HG03103 (cell line): ENCODE measurements around the gene RDH11.
"Not testable (repeated sequence)": the region's sequence is repeated elsewhere in the genome, so short reads cannot be mapped to it uniquely, and the experiment has no call there.

ENCODE experiments used
- ATAC-seq: cut with Tn5 transposase; IDR thresholded peaks from one replicate; pipeline ENCODE4 v1.9.1; 2021; ENCODE audit warnings: low read depth; ENCODE audit not compliant: unreplicated experiment

RDH11 gene, protein sequence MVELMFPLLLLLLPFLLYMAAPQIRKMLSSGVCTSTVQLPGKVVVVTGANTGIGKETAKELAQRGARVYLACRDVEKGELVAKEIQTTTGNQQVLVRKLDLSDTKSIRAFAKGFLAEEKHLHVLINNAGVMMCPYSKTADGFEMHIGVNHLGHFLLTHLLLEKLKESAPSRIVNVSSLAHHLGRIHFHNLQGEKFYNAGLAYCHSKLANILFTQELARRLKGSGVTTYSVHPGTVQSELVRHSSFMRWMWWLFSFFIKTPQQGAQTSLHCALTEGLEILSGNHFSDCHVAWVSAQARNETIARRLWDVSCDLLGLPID

DNA sequence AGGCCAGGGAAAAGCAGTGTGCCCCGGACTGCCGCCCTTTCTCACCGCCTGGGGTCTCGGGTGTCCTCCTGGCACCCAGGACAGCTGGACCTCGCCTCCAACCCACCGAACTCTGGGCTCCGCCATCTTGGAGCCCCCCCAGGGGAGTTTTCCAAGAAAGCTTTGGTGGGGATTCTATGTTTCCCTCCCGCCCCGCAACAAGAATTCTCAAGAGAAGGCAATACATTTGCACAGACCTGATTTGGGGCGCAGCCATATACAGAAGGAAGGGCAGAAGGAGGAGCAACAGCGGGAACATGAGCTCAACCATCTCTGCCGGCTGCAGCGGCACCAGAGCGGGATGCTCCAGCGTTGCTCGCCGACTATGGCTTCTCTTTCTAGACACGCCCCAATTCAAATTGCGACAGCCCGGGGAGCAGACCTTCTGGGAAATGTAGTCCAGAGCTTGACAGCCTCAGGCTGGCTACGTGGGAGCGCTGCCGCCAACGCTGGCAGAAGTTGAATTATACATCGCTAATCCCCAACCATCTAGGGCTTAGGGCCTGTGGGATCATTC, at the start of gene RDH11:
Gene RDH11 (minus strand): TSS at position 371 of the 556 bp plus-strand sequence. CDS start 61 bp downstream, at position 310.
- peak; percentile 83 for ATAC-seq

DNA sequence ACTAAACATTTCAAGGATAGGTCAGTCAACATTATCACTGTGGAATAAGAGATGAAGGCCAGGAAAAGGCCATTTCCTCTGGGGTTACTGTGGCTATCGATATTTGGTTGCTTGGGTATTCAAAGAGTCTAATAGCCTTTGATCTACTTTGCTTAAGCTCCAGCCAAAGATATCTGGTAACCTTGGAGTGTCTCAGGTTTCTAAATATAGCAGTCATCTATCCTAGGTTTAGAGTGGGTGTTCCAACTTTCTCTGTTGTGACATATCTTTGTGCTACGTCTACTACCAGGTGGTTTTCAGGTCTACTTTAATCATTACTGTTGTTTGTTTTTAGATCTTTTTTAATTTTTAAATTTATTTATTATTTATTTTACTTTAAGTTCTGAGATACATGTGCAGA, 48.5 kb upstream of the RDH11 start:
- ATAC-seq: no peak

DNA sequence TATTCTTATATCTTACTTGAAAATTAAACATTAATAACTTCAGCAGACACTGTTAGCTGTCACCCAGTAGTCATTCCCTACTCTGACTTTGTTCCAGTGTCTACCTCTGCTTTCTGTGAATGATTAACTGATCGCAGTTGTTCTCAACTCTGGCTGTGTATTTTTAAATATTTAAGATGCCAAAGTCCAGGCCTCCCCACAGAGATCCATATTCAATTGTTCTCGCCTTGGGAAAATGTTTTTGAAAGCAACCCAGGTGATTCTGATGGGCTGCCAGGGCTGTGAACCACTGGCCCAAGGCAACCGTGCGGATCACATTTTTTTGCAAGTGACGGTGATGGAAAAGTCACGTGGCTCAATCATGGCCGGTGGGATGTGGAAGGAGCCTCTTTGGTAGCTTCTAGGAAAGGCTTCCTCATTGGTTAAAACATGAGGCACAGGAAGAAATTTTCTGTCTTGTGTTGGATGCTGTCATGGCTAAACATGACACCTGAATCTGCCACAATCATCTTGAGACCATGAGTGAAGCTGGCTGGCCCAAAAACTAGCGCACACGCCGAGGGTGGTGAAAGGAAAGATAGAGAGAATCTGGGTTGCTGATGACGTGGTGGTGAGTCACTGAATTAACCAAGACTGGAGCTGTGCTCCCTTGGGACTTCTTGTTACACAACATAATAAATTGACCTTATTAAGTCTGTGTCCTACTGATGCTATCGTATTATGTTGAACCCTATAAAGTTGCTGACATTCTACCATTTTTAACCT, 43.4 kb upstream of the RDH11 start:
- ATAC-seq: no peak

DNA sequence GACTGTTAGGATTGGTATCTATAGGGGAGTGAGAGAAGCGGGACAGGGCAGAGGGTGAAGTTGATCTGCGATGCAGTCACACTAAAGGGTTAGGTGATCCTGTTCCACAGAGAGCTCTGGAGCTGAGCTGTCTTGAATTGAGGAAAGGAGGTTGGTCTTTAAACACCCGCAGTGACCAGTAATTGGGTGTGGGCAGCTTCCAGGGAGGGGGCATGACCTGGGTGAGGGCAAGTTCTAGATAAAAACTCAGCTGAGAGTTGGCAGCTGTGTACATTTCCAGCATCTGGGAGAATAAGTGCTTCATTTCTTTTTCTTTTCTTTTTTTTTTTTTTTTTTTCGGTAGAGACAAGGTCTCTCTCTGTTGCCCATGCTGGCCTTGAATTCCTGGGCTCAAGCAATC, 41.2 kb upstream of the RDH11 start:
- ATAC-seq: no peak

DNA sequence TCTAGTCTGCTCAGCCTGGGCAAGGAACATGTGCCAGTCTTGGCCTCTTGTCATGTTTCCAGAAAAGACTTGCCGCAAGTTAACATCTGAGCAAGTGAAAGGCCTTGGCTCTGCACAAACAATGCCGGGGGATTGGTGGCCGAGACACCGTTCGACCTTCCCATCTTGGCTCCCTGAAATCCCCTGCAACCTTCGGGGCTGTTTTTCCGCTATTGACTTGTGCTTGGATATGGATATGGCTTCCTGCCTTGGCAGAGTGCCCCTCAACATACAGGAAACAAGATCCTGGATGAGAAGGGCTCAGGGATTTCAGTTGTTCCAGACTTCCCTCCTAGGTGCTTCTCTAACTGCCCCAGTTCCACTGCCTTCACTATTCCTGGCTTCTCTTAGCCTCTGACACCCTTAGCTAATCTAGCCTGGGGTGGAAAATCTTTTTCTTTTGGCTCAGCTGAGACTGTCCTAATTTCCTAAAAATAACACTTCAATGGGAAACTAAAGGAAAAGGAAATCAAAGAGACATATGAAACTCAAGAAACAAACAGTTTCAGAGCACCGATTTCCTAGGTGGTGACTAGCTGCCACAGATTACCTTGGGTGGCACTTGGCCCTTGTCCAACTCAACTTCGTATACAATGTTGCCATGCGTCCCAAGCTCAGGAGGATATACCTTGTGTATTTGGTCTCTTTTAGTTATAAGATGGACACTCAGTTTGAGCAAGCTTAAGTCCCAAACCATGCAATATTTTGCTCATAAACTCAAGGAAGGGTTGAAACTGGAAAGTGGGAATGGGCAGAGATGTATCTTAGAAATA, 40.0 kb upstream of the RDH11 start:
- no peak for ATAC-seq

DNA sequence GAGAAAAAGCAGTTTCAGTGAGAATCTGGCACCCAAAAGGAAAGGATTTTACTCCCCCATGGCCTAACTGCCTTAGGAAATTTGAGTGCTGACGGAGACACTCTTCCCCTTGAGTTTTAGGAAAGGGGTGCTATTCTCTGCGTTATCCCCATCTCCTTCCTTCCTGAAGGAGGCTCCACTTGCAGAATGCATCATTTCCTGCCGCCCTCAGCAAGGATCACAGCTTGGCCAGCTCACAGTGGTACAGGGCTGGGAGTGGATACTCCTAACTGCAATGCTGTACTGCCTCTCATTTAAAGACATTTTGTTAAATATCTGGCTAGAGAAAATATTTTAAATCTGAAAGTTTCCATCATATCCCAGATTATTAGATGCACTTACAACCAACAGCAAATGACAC, 39.1 kb upstream of the RDH11 start:
- no peak for ATAC-seq

DNA sequence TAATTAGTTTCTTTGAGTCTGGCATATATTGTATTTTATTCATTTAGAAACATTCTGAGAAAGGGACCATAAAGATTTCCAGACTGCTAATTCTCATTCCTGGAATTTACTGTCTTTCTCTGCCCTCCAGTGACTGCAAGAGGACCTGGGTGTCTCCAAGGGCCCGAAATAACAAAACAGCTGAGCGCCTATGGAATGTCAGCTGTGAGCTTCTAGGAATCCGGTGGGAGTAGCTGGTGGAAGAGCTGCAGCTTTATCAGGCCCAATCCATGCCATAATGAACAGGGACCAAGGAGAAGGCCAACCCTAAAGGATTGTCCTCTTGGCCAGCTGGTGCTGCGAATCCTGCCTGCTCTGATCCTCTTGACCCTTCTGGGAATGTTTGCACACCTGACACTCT, 38.1 kb upstream of the RDH11 start:
- ATAC-seq: no peak

DNA sequence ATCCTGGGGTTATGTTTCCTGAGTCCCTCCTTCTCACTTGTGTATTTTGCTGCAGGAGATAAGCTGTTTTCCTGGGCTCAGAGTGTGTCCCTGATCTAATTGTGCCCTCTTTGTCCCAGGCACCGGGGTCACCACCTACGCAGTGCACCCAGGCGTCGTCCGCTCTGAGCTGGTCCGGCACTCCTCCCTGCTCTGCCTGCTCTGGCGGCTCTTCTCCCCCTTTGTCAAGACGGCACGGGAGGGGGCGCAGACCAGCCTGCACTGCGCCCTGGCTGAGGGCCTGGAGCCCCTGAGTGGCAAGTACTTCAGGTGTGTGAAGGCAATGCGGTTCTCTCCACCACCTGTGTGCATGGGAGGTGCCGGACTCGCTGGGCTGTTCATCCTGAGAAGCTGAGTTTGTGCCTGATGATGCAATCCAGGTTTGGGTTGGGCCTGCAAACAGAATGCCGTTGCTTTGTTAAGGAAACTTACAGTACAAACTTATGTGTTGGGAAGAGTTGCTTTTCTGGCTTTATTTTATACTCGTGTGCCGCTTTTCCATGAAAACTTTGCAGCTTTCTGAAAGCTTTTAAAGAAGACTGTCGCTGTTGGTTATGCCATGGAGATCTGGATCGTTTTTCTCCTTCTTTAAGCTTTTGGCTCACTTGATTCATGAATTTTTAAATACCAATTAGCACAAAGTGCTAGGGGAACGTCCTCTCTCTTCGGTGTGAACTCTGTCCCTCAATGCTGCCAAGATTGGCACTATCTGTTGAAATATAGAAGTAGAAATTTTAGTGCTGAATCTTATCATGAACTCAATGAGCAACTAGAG, 33.7 kb upstream of the RDH11 start:
- no peak for ATAC-seq

DNA sequence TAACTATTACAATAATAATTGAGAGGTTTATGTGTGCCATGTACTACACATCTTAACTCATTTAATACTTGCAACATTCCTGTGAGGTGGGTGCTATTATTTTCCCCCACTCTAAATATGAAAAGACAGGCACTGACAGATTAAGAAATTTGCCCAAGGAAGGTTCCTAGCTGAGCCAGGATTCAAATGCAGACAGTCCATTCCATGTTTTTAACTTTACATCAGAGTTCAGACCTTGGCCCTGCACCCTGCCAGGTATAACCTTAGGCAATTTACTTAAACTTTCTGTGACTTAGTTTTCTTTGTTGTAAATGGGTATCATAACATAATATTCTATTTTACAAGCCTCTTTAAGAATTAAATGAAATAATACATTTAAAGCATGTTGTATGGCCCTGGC, 32.7 kb upstream of the RDH11 start:
- no peak for ATAC-seq

DNA sequence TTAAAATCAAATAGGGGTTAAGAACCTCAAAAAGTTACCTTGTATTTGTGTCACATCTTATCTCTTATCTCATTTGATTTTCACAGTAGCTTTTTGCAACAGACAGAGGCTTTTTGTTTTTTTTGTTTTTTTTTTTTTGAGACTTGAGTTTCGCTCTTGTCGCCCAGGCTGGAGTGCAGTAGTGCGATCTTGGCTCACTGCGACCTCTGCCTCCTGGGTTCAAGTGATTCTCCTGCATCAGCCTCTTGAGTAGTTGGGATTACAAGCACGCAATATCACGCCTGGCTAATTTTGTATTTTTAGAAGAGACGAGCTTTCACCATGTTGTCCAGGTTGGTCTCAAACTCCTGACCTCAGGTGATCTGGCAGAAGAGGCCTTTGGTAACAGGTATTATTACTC, 31.8 kb upstream of the RDH11 start:
- ATAC-seq: no peak

DNA sequence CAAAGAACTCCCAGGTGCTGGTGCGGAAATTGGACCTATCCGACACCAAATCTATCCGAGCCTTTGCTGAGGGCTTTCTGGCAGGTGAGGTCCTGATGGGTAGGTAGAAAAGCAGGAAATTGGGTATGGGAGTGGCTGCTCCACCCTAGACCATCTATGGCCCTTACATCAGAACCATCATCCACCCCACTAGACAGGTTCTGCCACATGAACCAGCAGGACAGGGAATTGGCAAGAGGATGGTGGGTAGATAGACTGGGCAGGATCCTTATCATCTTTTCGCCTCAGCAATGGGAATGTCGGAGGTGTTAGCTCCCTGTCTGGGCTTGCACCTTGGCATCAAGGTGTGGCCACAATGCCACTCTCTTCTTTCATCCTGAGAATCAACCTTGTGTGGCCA, 29.6 kb upstream of the RDH11 start:
- ATAC-seq: no peak

DNA sequence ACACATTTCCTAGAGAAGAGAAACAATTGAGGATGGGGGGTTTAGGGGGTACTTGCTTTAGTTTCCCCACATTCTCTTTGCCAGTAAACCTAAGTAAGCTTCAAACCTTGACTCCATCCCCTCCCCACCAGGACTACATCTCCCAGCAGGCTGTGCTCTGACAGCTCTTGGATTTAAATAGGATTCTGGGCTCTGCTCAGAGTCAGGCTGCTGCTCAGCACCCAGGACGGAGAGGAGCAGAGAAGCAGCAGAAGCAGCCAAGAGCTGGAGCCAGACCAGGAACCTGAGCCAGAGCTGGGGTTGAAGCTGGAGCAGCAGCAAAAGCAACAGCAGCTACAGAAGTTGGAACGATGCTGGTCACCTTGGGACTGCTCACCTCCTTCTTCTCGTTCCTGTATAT, 26.7 kb upstream of the RDH11 start:
- no peak for ATAC-seq

DNA sequence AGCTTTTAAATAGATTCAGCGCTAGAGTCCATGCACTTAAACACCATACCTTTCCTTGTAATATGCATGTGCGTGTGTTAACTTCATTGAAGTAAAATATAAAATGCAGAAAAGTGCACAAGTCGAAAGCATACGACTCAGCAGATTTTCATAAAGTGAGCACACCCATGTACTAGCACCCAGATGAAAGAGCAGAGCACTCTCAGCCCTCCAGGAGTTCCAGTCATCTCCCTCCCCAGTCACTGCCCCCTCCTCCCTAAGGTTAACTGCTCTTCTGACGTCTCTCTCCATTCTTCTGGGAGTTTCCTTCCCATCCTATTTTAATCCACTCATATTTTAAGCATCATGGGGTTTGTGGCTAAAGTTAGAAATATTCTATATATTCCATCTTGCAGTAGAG, 26.3 kb upstream of the RDH11 start:
- no peak for ATAC-seq

DNA sequence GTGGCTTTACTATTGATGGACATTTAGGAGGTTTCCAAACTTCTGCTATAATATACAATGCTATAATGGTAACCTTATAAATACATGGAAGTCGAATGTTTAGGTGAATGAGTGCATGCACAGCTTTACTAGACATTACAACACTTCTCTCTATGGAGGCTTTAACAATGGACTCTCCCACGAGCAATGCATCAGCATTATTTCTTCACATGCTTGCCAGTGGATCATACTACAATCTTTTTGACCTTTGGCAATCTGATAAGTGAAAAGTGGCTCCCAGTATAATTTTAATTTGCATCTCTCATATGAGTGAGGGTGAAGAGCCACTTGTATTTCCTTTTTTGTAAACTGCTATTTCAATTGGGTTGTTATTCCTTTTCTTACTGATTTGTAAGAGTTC, 24.3 kb upstream of the RDH11 start:
- no peak for ATAC-seq

DNA sequence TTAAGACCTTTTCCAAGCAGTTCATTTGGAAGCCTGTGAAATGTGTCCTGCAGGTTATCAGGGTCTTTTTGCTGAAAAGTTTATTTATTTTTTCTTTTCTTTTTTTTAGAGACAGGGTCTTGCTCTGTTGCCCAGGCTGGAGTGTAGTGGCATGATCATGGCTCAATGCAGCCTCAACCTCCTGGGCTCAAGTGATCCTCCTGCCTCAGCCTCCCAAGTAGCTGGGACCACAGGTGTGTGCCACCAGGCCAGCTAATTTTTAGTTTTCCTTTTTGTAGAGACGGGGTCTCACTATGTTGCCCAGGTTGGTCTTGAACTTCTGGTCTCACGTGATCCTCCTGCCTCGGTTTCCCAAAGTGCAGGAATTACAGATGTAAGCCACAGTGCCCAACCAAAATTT, 23.8 kb upstream of the RDH11 start:
- ATAC-seq: not testable (repeated sequence)

DNA sequence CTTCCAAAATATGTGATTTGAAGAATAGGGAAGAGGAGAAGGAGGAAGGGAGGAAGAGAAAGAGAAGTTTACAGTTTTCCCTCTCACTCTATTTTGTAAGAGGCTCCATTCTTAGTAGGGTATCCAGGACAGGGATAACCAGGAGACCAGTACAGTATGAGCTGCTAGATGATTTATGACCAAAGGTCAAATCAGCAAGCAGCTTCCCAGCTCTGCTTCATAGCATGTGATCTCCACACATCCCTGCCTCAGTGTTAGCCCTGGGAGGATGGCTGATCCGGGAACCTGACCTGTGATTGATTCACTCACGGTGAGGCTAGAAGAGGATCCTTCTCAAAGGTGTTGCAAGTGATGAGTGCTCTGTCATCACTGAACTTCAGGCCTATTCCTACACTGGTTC, 22.7 kb upstream of the RDH11 start:
- ATAC-seq: no peak

DNA sequence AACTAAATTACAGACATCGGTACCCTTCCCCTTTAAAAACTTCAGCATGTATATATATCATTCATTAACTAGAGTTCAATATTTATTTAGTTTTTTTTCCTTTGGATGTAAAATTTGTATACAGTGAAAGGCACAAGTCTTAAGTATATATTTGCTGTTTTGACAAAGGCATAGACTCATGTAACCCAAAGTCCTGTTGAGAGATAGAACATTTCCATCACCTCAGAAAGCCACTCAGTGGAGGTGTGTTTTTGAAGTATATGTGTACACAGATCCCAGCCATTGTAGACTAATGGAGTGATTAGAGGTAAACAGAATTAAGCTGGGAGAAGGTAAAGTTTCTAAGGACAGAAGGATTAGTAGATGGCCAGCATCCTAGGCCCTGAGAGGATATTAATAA, 21.5 kb upstream of the RDH11 start:
- ATAC-seq: no peak

DNA sequence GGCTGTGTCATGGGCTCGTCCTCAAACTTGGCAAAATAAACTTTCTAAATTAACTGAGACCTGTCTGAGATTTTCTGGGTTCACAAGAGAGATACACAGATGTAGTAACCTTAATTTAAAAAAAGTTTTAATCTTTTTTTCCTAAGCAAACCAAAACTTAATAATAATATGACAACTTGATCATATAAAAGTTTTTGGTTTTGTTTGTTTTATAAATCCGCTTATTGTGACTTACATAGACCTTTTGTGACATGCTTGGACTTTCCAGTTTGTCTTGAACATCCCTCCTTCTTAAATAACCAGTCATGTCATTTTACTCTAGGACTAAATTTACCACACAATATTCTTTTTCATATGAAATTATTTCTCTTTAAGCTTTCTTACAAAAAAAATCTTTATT, 14.6 kb upstream of the RDH11 start:
- ATAC-seq: no peak

DNA sequence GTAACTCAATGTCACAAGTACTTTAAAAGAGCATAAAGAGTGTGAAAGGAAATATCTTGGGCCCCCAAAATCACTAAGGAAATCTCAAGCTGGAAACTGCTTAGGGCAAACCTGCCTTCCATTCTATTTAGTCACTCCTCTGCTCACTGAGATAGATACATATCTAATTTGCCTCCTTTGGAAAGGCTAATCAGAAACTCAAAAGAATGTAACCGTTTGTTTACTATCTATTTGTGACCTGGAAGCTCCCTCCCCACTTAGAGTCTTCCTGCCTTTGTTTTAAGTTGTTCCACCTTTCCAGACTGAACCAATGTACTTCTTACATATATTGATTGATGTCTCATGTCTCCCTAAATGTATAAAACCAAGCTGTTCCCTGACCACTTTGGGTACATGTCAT, 14.2 kb upstream of the RDH11 start:
- ATAC-seq: not testable (repeated sequence)

DNA sequence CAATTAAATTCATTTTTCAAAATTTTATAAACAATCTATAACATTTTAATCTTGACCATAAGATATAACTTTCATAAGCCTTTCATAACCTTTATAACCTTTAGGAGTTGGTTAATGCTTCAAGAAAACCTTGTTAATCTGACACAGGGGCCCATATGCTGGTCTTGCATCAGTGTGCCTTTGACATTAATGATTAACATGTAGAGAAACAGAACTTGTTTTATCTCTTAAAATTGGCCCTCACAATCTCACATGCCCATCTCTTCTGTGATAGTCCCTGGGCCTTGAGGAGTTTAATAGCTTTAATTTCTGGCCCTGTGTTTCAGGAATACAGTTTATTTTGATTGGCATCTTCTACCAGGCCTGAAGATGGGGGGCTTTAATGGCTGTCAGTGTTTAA, 13.8 kb upstream of the RDH11 start:
- ATAC-seq: not testable (repeated sequence)
